ENCODE data around the gene TM9SF4.

Gene TM9SF4

GRCh38 chr20:32183947-32184635 is 74.6 kb downstream of the TM9SF4 start:
- ChIA-PET POLR2A (no interaction called here), CTCF (no interaction called here)
- Histone ChIP-seq H3K4me3 (ENCODE audit: control insufficient read depth in 1 of 7, extremely low read depth in 1 of 7, insufficient read depth in 4 of 7, low read depth in 2 of 7, low read length in 6 of 7) (no peak overlapping the region), H3K9me3 (ENCODE audit: control extremely low read depth in 1 of 5, control insufficient read depth in 4 of 5, insufficient read depth in 2 of 5, low read depth in 1 of 5, low read length in 4 of 5) (no peaks in the 10 kb centered on the region), H3K27ac (ENCODE audit: insufficient read depth in 1 of 2, low read depth in 1 of 2, low read length in 2 of 2, poor library complexity in 1 of 2, severe bottlenecking in 2 of 2) (no peak overlapping the region), H3K27me3 (replicated peaks in 2 of 5; ENCODE audit: control insufficient read depth in 4 of 5, insufficient read depth in 5 of 5, low read length in 4 of 5) (no peaks in the 10 kb centered on the region), H3K4me1 (ENCODE audit: control extremely low read depth in 1 of 4, control insufficient read depth in 4 of 4, insufficient read depth in 4 of 4, low read length in 3 of 4) (peaks cover 0 to 8% (median 4%) of the 10 kb centered on the region in 4 experiments), H3K36me3 (ENCODE audit: control insufficient read depth in 4 of 4, insufficient read depth in 4 of 4, low read length in 3 of 4) (peaks cover 0 to 4% (median 0%) of the 10 kb centered on the region in 4 experiments)
- 83% methylated on average over 3 of the region's 4 CpGs for WGBS (ENCODE audit: insufficient coverage)
- DNase-seq = no peak

DNA sequence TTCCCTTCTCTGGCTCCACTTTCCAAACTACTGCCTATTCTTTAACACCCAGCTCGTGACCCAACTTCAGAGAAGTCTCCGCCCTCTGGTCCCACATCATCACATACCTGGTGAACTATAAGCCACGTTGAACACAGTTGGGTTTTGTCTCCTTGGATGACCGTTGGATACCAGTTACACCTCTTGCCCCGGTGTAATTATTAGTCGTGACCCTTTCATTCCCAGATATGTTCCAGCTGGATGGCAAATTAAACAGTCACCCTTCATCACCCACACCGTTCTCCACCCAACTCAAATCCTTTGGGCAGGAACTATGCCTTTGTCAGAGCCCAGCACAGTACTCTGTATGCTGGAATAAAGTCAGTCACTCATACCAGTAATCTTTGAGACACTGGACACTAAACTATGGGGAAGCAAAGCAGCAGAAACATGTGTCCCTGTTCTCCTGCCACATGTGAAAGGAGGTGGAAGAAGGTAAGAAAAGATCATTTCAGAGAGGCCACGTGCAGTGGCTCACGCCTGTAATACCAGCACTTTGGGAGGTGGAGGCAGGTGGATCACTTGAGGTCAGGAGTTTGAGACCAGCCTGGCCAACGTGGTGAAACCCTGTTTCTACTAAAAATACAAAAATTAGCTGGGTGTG is 75.6 kb downstream of the TM9SF4 start:
- DNase-seq = no peak
- H3K27ac ChIP-seq (ENCODE audit: insufficient read depth in 1 of 2, low read depth in 1 of 2, low read length in 2 of 2, poor library complexity in 1 of 2, severe bottlenecking in 2 of 2) = no peak overlapping the region
- 98% methylated on average over 9 of the region's 10 CpGs for WGBS (ENCODE audit: insufficient coverage)
- H3K36me3 ChIP-seq (ENCODE audit: control insufficient read depth in 4 of 4, insufficient read depth in 4 of 4, low read length in 3 of 4) = peaks cover 0 to 4% (median 0%) of the 10 kb centered on the region in 4 experiments
- no peak overlapping the region for H3K4me3 ChIP-seq (ENCODE audit: control insufficient read depth in 1 of 7, extremely low read depth in 1 of 7, insufficient read depth in 4 of 7, low read depth in 2 of 7, low read length in 6 of 7)
- no peaks in the 10 kb centered on the region for H3K9me3 ChIP-seq (ENCODE audit: control extremely low read depth in 1 of 5, control insufficient read depth in 4 of 5, insufficient read depth in 2 of 5, low read depth in 1 of 5, low read length in 4 of 5)
- ChIA-PET POLR2A (no interaction called here), CTCF (no interaction called here)
- H3K4me1 ChIP-seq (ENCODE audit: control extremely low read depth in 1 of 4, control insufficient read depth in 4 of 4, insufficient read depth in 4 of 4, low read length in 3 of 4) = peaks cover 0 to 15% (median 12%) of the 10 kb centered on the region in 4 experiments
- no peaks in the 10 kb centered on the region for H3K27me3 ChIP-seq (replicated peaks in 2 of 5; ENCODE audit: control insufficient read depth in 4 of 5, insufficient read depth in 5 of 5, low read length in 4 of 5)

DNA sequence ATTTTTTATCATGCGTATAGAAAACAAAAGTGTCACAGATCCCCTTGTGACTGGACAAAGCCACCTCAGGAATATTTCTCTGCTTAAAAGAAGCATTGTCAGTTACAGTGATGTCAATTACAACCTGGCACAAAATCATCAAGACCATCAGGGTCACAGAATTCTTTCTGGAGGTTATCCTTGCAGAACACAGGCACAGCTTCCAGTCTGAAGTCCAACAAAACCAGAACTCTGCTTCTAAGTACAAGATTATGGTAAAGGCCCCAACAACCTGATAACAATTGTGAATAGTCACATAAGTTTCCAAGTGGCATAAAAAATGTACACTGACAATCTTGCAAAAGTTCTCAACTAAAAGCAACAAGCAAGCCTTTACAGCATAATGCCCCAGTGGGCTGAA is 77.0 kb downstream of the TM9SF4 start:
- no peaks in the 10 kb centered on the region for H3K9me3 ChIP-seq (ENCODE audit: control extremely low read depth in 1 of 5, control insufficient read depth in 4 of 5, insufficient read depth in 2 of 5, low read depth in 1 of 5, low read length in 4 of 5)
- no peak overlapping the region for H3K4me3 ChIP-seq (ENCODE audit: control insufficient read depth in 1 of 7, extremely low read depth in 1 of 7, insufficient read depth in 4 of 7, low read depth in 2 of 7, low read length in 6 of 7)
- DNase-seq = no peak
- CTCF ChIA-PET = no interaction called here
- 80% methylated on average over 1 of the region's 1 CpG for WGBS (ENCODE audit: insufficient coverage)
- H3K4me1 ChIP-seq (ENCODE audit: control extremely low read depth in 1 of 4, control insufficient read depth in 4 of 4, insufficient read depth in 4 of 4, low read length in 3 of 4) = peaks cover 0 to 20% (median 18%) of the 10 kb centered on the region in 4 experiments
- no peaks in the 10 kb centered on the region for H3K27me3 ChIP-seq (replicated peaks in 2 of 5; ENCODE audit: control insufficient read depth in 4 of 5, insufficient read depth in 5 of 5, low read length in 4 of 5)
- H3K27ac ChIP-seq (ENCODE audit: insufficient read depth in 1 of 2, low read depth in 1 of 2, low read length in 2 of 2, poor library complexity in 1 of 2, severe bottlenecking in 2 of 2) = no peak overlapping the region
- POLR2A ChIA-PET = no interaction called here
- peaks cover 0 to 6% (median 0%) of the 10 kb centered on the region in 4 experiments for H3K36me3 ChIP-seq (ENCODE audit: control insufficient read depth in 4 of 4, insufficient read depth in 4 of 4, low read length in 3 of 4)

DNA sequence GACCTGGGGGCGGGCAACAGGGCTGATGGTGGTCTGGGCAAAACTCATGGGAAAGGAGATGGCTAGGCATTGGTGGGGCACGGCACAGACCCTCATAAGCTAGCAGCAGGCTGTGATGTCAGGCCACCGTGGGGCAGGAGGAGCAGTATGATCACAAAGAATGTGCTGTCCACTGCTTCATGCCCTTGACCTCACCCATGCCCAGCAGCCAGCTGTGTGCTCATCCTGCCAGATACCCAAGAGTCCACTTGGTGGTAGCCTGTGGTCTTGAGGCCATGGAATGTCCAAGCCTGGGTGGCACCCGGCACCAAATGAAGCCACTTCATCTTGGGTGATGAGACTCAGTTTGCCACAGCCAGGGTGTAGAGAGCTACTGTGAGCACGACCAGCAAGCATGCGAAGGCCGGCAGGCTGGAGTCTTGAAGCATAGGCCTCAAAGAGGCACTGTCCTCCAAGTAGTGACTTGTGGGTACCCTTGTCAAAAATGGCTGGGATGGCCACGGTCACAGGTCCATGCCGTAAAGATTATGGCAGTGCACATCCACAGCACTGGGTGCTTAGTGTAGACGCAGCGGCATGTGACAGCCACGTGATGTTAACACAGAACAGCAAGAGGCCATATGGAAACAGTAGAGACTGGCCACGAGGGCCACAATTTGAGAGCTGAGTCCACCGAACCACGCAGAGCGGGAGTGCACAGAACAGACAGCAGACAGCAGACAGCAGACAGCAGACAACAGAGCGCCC is 79.0 kb downstream of the TM9SF4 start:
- Histone ChIP-seq H3K4me3 (ENCODE audit: control insufficient read depth in 1 of 7, extremely low read depth in 1 of 7, insufficient read depth in 4 of 7, low read depth in 2 of 7, low read length in 6 of 7) (peak overlapping the region in 3 of 7 experiments; percentile 81 to 87 (median 83)), H3K4me1 (ENCODE audit: control extremely low read depth in 1 of 4, control insufficient read depth in 4 of 4, insufficient read depth in 4 of 4, low read length in 3 of 4) (peaks cover 0 to 20% (median 18%) of the 10 kb centered on the region in 4 experiments), H3K9me3 (ENCODE audit: control extremely low read depth in 1 of 5, control insufficient read depth in 4 of 5, insufficient read depth in 2 of 5, low read depth in 1 of 5, low read length in 4 of 5) (no peaks in the 10 kb centered on the region), H3K27ac (ENCODE audit: insufficient read depth in 1 of 2, low read depth in 1 of 2, low read length in 2 of 2, poor library complexity in 1 of 2, severe bottlenecking in 2 of 2) (no peak overlapping the region), H3K27me3 (replicated peaks in 2 of 5; ENCODE audit: control insufficient read depth in 4 of 5, insufficient read depth in 5 of 5, low read length in 4 of 5) (no peaks in the 10 kb centered on the region), H3K36me3 (ENCODE audit: control insufficient read depth in 4 of 4, insufficient read depth in 4 of 4, low read length in 3 of 4) (peaks cover 0 to 10% (median 5%) of the 10 kb centered on the region in 4 experiments)
- CTCF ChIA-PET = no interaction called here
- over 99% methylated on average over 17 of the region's 17 CpGs for WGBS (ENCODE audit: insufficient coverage)
- POLR2A ChIA-PET = no interaction called here
- no peak for DNase-seq

- Histone ChIP-seq H3K27me3 (replicated peaks in 2 of 5; ENCODE audit: control insufficient read depth in 4 of 5, insufficient read depth in 5 of 5, low read length in 4 of 5) (no peaks in the 10 kb centered on the region), H3K9me3 (ENCODE audit: control extremely low read depth in 1 of 5, control insufficient read depth in 4 of 5, insufficient read depth in 2 of 5, low read depth in 1 of 5, low read length in 4 of 5) (no peaks in the 10 kb centered on the region), H3K4me3 (ENCODE audit: control insufficient read depth in 1 of 7, extremely low read depth in 1 of 7, insufficient read depth in 4 of 7, low read depth in 2 of 7, low read length in 6 of 7) (peak overlapping the region in 4 of 7 experiments; percentile 75 to 87 (median 82)), H3K36me3 (ENCODE audit: control insufficient read depth in 4 of 4, insufficient read depth in 4 of 4, low read length in 3 of 4) (peaks cover 0 to 13% (median 7%) of the 10 kb centered on the region in 4 experiments), H3K4me1 (ENCODE audit: control extremely low read depth in 1 of 4, control insufficient read depth in 4 of 4, insufficient read depth in 4 of 4, low read length in 3 of 4) (peaks cover 0 to 20% (median 18%) of the 10 kb centered on the region in 4 experiments), H3K27ac (ENCODE audit: insufficient read depth in 1 of 2, low read depth in 1 of 2, low read length in 2 of 2, poor library complexity in 1 of 2, severe bottlenecking in 2 of 2) (peak overlapping the region in 1 of 2 experiments; percentile 71)
- 97% methylated on average over 7 of the region's 9 CpGs for WGBS (ENCODE audit: insufficient coverage)
- ChIA-PET CTCF (no interaction called here), POLR2A (no interaction called here)
- DNase-seq = peak in 2 of 3 donors; percentile 29 to 35
Observed at GRCh38 chr20:32189123-32189410, 79.6 kb downstream of the TM9SF4 start.

- Histone ChIP-seq H3K27ac (ENCODE audit: insufficient read depth in 1 of 2, low read depth in 1 of 2, low read length in 2 of 2, poor library complexity in 1 of 2, severe bottlenecking in 2 of 2) (peak overlapping the region; percentile 33 to 71), H3K27me3 (replicated peaks in 2 of 5; ENCODE audit: control insufficient read depth in 4 of 5, insufficient read depth in 5 of 5, low read length in 4 of 5) (no peaks in the 10 kb centered on the region), H3K4me3 (ENCODE audit: control insufficient read depth in 1 of 7, extremely low read depth in 1 of 7, insufficient read depth in 4 of 7, low read depth in 2 of 7, low read length in 6 of 7) (peak overlapping the region; percentile 64 to 87 (median 75)), H3K9me3 (ENCODE audit: control extremely low read depth in 1 of 5, control insufficient read depth in 4 of 5, insufficient read depth in 2 of 5, low read depth in 1 of 5, low read length in 4 of 5) (no peaks in the 10 kb centered on the region), H3K36me3 (ENCODE audit: control insufficient read depth in 4 of 4, insufficient read depth in 4 of 4, low read length in 3 of 4) (peaks cover 0 to 19% (median 11%) of the 10 kb centered on the region in 4 experiments), H3K4me1 (ENCODE audit: control extremely low read depth in 1 of 4, control insufficient read depth in 4 of 4, insufficient read depth in 4 of 4, low read length in 3 of 4) (peaks cover 0 to 20% (median 18%) of the 10 kb centered on the region in 4 experiments)
- CTCF ChIA-PET = interaction anchor here (1.1 kb wide), 1 partner anchor 34 kb away, joined by 5 read pairs; no protein-coding TSS in a partner anchor
- 6% methylated on average over 75 of the region's 88 CpGs for WGBS (ENCODE audit: insufficient coverage)
- POLR2A ChIA-PET = interaction anchor here (0.6 to 1.0 kb wide), 4 partner anchors 31 to 199 kb away, joined by 3 read pairs; no protein-coding TSS in a partner anchor
- peak; percentile 34 to 71 (median 59) for DNase-seq
Observed at GRCh38 chr20:32189691-32190615, 80.4 kb downstream of the TM9SF4 start.

Data from common myeloid progenitor, CD34-positive (primary cell).